Measurements from ENCODE around the gene FOSB. TPM values are rescaled to one million over a fixed set of nuclear protein-coding genes. Genes with fewer than 3 reads are reported as not detected.

Gene FOSB
- total and polyA plus RNA-seq, 9 of the 15 experiments (the other 6 are each of a cell fraction or from before 2014, with no cell fraction given), result 0.11 to 2.7 (median 0.73) TPM

DNA sequence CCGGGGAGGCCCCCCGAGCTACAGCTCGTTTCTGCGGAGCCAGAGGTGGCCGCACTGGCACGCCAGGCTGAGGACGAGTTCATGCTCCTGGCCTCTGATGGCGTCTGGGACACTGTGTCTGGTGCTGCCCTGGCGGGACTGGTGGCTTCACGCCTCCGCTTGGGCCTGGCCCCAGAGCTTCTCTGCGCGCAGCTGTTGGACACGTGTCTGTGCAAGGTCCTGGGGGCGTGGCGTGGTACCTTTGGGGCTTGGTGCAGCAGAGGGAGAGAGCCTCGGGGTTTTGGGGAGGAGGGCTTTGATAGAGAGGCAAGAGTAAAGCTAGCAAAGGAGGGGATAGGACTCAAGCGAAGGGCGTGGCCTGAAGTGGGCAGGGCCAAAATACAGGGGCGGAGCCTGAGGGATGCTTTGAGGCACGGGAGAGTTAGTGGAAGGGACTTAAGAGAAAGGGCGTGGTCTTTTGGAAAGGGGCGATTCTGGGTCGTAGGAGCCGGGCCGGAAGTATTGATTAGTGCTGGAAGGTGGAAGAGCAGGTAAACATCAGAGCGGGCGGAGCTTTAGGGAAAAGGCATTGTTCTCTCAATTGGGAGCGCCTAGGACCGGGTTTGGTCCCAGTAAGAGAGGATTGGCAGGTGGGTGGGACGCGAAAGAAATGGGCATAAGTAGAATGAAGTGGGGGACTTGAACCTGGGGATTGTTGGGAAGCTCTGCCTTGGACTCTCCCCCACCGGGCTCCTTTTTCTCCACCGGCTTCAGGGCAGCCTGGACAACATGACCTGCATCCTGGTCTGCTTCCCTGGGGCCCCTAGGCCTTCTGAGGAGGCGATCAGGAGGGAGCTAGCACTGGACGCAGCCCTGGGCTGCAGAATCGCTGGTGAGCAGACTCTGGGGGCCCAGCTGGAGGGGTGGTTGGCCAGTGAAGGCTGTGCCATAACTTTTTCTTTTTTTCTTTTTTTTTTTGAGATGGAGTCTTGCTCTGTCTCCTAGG is 31.7 kb downstream of the FOSB start (continued):
- TF ChIP-seq, protein P1, sequence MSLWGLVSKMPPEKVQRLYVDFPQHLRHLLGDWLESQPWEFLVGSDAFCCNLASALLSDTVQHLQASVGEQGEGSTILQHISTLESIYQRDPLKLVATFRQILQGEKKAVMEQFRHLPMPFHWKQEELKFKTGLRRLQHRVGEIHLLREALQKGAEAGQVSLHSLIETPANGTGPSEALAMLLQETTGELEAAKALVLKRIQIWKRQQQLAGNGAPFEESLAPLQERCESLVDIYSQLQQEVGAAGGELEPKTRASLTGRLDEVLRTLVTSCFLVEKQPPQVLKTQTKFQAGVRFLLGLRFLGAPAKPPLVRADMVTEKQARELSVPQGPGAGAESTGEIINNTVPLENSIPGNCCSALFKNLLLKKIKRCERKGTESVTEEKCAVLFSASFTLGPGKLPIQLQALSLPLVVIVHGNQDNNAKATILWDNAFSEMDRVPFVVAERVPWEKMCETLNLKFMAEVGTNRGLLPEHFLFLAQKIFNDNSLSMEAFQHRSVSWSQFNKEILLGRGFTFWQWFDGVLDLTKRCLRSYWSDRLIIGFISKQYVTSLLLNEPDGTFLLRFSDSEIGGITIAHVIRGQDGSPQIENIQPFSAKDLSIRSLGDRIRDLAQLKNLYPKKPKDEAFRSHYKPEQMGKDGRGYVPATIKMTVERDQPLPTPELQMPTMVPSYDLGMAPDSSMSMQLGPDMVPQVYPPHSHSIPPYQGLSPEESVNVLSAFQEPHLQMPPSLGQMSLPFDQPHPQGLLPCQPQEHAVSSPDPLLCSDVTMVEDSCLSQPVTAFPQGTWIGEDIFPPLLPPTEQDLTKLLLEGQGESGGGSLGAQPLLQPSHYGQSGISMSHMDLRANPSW (CRISPR knock-in tag; IDR thresholded peaks at IDR 0.05), result no peak
- no peak for TF ChIP-seq HNRNPLL (IDR thresholded peaks at IDR 0.05; ENCODE audit: low read depth, low read length, poor library complexity, severe bottlenecking)
- TF ChIP-seq SRSF7 (optimal IDR thresholded peaks at IDR 0.05; ENCODE audit: low read depth, low read length), result no peak
- TF ChIP-seq RB1 (IDR thresholded peaks at IDR 0.05; ENCODE audit: low read depth), result no peak
- peak; percentile 52 for TF ChIP-seq POLR2G (IDR thresholded peaks at IDR 0.05; ENCODE audit: low read depth, low read length)
- TF ChIP-seq, protein P2, sequence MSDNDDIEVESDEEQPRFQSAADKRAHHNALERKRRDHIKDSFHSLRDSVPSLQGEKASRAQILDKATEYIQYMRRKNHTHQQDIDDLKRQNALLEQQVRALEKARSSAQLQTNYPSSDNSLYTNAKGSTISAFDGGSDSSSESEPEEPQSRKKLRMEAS (CRISPR knock-in tag; IDR thresholded peaks at IDR 0.05), result peak; percentile 89
- TF ChIP-seq MTA1 (IDR thresholded peaks at IDR 0.05; ENCODE audit: borderline replicate concordance), result no peak
- no peak for TF ChIP-seq ZBTB1 (CRISPR knock-in tag; IDR thresholded peaks at IDR 0.05; ENCODE audit: borderline replicate concordance, low read depth)
- TF ChIP-seq, protein P3, sequence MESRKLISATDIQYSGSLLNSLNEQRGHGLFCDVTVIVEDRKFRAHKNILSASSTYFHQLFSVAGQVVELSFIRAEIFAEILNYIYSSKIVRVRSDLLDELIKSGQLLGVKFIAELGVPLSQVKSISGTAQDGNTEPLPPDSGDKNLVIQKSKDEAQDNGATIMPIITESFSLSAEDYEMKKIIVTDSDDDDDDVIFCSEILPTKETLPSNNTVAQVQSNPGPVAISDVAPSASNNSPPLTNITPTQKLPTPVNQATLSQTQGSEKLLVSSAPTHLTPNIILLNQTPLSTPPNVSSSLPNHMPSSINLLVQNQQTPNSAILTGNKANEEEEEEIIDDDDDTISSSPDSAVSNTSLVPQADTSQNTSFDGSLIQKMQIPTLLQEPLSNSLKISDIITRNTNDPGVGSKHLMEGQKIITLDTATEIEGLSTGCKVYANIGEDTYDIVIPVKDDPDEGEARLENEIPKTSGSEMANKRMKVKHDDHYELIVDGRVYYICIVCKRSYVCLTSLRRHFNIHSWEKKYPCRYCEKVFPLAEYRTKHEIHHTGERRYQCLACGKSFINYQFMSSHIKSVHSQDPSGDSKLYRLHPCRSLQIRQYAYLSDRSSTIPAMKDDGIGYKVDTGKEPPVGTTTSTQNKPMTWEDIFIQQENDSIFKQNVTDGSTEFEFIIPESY (CRISPR knock-in tag; IDR thresholded peaks at IDR 0.05), result peak; percentile 96
- no peak for TF ChIP-seq TEAD4 (IDR thresholded peaks at IDR 0.05; ENCODE audit: low read length)
- no peak for TF ChIP-seq TEAD4 (CRISPR knock-in tag; IDR thresholded peaks at IDR 0.05; ENCODE audit: borderline replicate concordance)
- no peak for TF ChIP-seq ZKSCAN1 (IDR thresholded peaks at IDR 0.05; ENCODE audit: low read depth, low read length)
- peak; percentile 90 for TF ChIP-seq L3MBTL2 (IDR thresholded peaks at IDR 0.05)
- no peak for TF ChIP-seq SMARCB1 (IDR thresholded peaks at IDR 0.05; ENCODE audit: insufficient read length, low read depth)
- TF ChIP-seq HLTF (IDR thresholded peaks at IDR 0.05), result no peak
- peak in 1 of 2 experiments; percentile 29; a peak in 1 of 4 replicates for TF ChIP-seq FOXK2 (conservative IDR thresholded peaks at IDR 0.05 in 1 of 2, IDR thresholded peaks at IDR 0.05 in 1 of 2; ENCODE audit: low read depth in 2 of 2)
- TF ChIP-seq ZC3H8 (IDR thresholded peaks at IDR 0.05), result no peak
- no peak for TF ChIP-seq ZFP36 (IDR thresholded peaks at IDR 0.05; ENCODE audit: low read depth, low read length, partially characterized antibody)
- no peak for TF ChIP-seq ARID1B (IDR thresholded peaks at IDR 0.05)
- no peak for TF ChIP-seq TAL1 (IDR thresholded peaks at IDR 0.05)
- TF ChIP-seq RFX5 (IDR thresholded peaks at IDR 0.05; ENCODE audit: low read depth, low read length), result no peak
- TF ChIP-seq, protein P4, sequence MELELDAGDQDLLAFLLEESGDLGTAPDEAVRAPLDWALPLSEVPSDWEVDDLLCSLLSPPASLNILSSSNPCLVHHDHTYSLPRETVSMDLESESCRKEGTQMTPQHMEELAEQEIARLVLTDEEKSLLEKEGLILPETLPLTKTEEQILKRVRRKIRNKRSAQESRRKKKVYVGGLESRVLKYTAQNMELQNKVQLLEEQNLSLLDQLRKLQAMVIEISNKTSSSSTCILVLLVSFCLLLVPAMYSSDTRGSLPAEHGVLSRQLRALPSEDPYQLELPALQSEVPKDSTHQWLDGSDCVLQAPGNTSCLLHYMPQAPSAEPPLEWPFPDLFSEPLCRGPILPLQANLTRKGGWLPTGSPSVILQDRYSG (tag; conservative IDR thresholded peaks at IDR 0.05; ENCODE audit: low read depth), result no peak
